GM21619 (cell line): ENCODE results near the gene STPG2.

Experiments used
- ATAC-seq: cut with Tn5 transposase; IDR thresholded peaks from one replicate; pipeline ENCODE4 v1.9.1; 2021; ENCODE audit not compliant: unreplicated experiment

Gene STPG2

DNA sequence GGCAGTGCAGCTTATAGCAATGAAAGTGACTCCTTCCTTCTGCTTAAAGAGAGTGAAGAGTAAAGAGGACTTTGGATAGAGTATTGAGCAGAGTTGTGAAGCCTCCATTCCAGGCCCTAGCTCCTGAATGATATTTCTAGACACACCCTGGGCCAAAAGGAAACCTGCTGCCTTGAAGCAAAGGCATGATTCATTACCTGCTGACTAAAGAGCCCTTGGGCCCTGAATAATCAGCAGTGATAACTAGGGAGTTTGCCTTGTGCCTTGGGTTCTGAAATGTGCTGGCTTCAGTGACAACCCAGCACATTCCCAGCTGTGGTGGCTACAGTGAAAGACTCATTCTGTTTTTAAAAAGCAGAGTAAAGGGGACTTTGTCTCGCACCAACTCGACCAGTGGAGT is 49.2 kb downstream of the STPG2 start:
- no peak for ATAC-seq

DNA sequence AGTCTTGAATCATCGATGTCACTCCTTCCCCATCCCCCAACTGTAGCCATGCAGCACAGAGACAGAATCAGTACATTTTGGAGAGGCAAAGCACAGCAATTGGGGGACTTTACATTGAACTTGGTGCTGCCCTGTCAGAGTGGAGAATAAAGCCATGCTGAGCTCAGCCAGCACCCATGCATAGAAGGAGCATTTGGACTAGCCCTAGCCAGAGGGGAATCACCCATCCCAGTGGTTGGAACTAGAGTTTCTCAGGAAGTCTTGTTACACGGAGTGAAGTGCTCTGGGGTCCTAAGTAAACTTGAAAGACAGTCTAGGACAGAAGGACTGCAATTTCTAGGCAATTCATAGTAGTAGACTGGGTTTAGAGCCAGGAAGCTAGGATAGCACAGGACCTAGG is 49.6 kb downstream of the STPG2 start:
- no peak for ATAC-seq

DNA sequence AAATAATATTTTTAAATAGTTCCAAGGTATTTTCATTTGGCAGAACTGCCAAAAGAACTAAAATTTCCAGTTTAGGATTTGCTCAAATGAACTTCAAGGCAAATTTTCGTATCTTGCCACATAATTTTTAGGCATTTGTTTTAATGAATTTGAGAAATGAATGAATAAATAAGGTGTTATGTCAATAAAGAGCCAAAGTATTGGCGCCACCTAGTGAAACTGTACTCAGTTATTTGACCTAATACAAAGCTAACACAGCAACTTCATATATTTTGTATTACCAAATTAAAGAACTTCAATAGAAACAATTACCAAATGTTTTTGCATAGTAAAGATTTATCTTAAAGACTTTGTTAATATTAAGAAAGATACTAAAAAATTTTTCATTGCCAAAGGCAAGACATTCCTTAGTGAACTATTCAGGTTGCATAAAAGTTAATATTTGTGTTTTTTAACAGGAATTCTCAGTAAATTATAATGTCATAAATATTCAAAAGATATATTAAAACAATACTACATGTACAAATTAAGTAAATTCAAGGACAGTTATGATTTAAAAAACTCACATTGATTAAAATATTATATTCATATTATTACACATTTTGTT is 50.3 kb downstream of the STPG2 start:
- ATAC-seq, result no peak

DNA sequence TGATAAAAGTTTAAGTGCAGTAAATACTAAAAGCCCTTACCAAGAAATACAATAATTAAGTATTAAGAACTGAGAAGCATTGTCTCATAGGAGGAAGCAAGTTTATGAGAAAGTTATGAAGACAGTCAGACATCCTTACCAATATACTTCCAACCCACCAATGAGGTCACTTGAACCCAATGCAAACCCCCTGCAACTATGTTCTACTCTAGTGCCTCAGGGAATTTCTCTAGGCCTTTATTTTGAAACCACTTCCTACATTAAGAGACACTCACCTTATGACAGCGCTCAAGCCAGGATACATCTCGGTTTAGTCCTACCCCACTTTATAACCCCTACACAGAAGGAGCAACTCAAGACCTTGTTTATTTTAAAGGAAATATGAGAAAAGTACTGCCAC is 61.3 kb downstream of the STPG2 start:
- ATAC-seq, result no peak

DNA sequence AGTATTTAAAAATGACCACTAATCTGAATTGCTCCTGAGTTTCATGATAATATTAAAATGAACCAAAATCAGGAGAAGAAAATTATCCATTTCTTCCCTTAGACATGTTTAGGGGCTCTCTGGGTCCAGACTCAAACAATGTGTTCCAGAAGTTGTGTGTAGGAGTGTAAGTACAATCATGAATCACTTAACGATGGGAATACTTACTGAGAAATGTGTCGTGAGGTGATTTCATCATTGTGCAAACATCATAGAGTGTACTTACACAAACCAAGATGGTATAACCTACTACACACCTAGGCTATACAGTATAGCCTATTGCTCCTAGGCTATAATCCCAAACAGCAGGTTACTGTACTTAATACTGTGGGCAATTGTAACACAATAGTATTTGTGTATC is 74.8 kb downstream of the STPG2 start:
- no peak for ATAC-seq

DNA sequence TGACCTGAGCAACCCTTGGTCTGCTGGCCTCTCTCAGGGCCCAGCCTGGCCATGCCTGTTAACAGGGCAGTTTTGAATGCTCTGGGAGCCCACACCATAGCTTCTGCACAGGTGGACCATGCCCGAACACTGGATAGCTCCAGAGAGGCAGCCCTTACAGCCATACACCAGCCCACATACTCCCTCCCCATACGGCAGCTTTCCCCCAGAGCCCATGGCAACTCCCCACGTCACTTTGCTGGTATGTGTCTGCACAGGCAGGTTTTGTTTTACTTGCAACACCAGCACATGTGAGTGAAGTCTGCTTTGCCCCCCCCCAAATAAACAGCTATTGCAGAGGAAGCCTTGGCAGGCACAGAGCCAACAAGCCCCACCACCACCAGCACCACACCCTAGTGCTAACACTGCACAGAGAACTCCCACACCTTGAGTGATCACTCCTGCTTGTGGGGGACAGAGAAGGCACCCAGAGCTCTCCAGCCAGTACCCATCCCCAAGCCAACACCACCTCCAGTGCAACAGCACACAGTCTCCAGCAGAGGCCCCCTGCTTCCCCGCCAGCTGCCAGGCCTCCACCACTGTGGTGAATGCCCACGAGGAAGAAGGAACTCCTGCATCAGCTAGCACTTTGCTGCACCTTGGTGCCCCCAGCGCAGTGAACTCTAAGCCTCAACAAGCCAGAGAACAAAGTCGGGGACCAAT is 87.3 kb downstream of the STPG2 start:
- no peak for ATAC-seq

DNA sequence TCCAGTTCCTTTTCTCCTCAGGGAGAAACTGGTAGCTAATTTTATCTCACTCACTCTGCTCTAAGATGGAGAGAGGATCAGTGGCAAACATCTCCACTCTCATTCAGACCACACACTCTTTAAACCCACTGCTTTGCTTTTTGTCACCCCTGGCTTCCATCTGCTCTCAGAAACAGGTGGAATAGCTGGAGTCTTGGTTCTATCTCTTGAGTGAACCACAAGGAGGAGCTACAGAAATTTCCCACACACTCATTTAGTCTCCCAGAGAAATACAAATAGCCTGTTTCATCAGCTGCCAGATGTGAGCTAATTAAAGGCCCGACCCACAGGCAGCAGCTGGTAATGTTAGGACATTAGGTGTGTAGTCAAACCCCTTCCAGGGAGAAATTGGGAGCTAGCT is 96.6 kb downstream of the STPG2 start:
- ATAC-seq, result no peak

DNA sequence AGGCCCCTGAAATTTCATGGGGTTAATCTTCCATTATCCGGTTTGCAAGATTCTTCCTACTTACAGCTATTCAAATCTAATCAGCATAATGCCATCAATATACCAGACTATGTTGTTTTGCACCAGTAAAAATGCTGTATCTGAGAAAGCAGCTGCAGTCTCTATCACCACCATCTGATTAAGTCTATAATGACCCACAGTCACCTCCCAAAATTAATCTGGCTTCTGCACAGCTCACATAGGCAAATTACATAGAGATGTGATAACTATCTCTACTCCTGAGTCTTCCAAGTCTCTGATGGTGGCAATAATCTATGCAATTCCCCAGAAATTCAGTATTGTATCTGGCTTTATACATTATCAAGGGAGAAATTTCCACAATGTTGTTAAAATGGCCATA is 113.2 kb downstream of the STPG2 start:
- no peak for ATAC-seq

DNA sequence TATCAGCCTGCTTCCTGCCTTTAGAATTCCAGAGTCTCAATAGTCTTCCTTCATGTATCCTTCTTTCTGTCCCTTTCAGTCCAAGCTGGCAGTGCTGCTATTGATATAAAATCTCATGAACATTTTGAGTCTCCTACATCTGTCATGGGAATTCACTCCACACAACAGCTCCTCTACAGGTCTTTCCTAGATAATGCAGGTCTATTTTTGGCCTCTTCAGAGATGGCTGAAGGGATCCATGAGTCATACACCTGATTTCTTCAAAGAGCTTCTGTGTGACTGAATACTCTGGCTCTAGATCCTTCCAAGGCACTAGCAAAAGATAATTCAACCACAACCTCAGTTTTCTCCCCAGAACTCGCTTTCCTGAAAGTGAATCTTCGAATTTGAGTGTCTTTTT is 115.4 kb downstream of the STPG2 start:
- ATAC-seq, result no peak

DNA sequence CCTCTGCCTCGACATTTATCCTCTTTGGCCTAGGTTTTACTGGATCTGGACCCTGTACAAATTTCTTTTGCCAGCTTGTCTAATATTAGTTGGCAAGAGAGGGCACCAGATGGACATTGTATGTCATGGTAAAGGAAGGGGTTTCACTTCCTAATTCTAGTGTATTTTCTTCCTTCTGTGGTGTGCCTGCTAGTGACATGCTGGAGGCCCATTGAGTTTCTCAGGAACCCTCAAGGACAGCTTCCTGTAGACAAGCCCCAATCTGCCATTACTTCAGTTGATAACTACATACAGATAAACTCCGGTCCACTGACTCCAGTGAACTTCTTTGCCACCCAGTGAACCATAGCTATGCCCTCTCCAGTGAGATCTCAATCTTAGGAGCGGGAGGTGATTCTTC is 116.9 kb downstream of the STPG2 start:
- no peak for ATAC-seq

DNA sequence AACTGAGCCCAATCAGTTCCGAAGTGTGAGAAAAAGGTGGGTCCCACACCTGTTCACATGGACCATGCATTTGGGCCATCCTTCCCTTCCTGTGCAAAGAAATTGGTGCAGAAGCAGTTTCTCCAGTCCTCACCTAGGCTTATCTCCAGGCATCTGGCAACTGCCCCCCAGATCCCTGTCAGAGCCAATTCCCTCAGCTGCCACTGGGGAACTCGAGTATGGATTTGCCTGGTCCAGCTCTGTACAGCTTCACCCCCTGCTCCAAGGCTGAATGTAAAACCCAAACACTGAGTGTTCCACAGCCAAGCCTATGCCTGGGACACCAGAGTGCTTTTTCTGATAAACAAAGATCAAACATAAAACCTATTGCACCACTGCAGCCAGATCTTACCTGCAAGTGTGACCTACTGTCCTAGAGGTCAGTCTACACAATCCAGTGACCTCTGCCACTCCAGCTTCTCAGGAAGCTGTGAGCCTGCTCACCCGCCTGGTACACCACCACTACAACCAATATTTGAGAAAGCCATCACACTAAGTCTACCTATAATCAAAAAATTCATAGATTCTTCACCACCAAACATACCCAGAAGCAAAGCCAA is 136.4 kb downstream of the STPG2 start:
- ATAC-seq, result no peak

DNA sequence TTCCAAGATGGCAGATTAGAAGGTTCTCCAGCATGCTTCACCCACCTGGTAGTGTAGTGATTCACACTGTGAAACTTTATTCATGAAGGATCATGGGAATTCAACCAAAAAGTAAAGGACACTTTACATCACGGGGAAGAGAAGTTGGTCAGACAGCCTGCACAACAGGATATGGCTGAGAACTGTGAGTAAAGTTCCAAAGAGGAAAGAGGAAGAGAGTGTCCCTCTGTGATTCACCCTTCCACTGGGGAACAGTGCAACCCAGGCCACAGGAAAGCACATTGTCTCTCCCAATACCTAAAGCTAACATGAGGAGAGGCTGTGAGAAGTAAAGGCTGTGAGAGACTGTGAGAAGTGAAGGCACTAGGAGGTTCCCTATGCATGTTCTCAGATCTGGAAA is 137.2 kb downstream of the STPG2 start:
- no peak for ATAC-seq

DNA sequence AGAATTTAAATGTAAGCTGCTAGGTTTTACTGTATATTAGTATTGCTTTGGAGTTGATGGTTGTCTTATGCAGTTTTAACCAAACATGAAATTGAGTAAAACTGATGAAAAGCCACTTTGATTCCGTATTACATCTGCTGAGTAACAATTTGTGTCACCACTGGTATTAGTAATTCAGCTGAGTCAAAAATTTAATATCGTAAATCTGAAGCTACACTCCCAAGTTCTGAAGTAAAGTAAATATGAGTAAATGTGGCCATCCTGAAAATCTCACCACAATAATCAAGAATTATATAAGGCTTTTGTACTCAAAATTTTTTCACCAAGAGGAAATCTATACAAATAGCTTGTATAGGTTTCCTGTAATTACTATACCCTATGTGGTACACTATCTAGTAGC is 142.3 kb downstream of the STPG2 start:
- no peak for ATAC-seq

DNA sequence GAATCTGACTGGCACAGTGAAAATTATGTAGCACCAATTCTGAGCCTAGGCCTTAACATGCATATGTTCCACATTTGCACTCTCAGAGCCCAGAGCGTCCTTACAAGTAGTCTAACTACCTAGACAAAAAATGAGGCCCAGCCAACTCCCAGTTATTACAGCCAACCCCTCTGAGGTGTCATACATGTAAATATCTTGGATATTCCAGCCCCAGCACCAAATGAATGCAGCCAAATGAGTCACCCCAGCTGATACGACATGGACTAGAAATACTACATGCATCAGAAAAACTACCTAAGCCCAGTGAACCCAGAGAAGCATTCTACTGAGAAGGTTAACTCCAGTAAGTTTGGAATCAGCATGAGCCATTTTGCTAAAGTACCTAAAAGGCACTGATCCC is 145.1 kb downstream of the STPG2 start:
- no peak for ATAC-seq

DNA sequence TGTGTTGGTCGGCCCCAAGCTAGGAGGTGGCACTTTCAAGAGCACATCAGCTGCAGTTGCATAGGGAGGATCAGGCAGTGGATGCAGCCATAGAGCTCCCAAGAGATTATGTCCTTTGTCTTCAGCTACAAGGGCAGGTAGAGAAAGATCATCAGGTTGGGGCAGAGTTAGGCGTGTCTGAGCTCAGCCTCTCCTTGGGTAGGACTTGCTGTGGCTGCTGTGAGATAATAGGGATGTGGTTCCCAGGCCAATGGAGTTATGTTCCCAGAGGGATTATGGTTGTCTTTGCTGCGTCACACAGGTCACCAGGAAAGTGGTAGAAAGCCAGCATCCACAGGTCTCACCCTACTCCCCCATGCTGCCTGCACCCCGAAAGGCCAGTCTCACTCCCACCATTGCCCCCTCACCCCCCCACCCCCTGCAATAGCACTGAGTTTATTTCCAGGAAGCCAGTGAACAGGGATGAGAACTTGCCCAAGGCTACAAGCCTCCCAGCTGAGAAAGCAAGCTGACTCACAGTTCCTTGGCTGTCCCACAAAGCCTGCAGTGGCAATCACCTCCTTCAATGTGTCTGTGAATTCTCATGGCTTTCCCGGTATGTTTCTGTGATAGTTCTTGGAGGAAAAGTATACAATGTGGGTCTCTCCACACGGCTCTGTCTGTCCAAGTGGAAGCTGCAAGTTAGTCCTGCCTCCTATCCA is 148.4 kb downstream of the STPG2 start:
- no peak for ATAC-seq

DNA sequence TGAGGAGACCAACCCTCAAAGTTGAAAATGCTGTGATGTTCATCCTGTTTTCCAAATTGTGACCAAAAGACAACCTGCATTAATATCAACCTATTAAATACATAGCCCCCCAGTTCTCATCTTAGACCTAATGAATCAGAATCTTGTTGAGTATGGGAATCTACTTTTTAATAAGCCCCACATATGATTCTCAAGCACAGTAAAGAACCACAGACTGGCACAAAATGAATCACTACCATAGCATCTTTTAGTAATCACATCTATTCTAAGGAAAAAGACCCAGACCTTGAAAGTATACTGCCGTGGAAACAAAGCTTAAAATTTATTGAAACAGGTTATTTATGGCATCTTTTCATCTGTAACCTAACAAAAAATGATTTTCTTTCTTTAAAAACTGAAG is 152.9 kb downstream of the STPG2 start:
- ATAC-seq, result no peak

DNA sequence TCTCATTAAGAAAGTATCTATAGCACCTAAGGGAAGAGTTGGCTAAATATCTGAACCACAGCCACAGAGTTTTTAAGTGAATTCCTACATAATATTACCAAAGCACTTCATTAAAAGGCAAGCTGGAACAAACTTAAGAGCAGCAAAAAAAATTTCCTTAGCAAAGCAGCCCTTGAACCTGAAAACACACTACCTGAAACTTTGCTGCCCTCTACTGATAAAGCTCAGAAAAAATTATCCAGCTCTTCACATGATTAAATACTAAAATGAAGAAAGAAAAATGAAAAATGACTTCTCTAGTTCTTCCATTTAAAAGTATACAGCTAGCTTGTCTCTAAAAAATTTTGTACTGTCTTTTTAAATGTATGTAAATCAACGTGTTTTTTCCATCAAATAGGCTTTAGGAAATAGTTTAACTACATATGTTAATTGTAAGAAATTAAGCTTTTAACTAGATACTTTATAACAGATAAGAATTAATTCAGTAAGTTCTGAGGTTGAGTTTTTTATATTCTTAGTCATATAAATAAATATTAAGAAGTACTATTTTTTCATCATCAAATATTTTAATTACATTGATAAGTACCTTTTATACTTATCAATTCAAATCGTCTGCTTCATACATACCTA is 156.1 kb downstream of the STPG2 start:
- no peak for ATAC-seq

DNA sequence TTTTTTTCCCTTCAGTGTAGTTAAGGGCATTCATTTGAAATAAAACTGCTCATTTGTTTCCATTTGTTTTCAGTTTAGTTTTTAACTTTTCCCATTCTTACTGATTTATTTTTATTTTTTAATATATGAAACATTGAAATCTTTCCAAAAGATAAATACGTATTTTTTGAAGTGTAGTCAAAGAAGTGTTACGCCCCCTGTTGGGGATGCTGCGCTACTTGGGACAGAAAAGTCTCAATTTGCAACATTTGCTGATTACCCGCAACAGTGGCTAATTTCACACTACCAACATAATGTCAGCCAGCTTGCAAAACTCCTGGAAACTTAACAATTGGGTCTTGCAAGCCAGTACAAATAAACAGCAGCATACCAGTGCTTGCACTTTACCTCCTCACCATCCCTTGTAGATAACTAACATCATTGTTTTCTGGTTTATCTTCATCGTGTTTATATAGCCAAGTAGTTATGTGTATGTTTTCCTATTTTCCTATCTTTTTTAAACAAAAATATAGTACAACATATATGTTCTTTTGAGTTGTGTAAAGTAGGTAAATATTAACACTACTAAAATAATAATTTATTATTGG is 158.6 kb downstream of the STPG2 start:
- ATAC-seq, result no peak

DNA sequence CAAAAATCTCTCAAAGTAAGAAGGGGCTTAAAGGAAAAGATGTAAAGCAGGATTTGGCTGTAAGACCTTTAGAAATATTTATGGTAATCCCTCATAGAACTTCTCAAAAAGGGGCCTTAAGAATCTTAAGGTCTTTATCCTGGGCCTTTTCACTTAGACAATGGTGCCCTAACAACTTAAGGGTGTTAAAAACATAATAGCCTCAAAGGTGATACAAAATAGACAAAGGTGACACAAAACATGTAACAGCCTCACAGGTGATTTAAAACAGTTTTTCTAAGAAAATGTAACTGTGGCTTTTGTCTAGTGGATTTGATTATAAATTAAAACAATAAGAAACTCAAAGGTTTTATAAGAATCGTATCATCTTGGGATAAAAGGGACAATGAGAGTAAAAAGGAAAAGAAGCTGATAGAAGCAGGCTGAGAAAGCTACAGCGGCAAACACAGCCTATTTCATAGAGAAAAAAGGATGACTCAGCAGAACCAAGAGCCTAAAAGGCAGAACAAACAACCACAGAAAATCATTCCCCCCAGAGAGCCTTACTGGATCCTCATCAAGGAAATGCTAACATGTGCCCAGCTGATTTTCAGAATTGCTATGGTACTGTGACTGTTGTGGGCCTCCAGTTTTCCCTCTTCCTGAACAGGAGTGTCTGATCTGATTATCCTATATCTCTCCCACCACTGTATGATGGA is 164.3 kb downstream of the STPG2 start:
- ATAC-seq, result no peak

DNA sequence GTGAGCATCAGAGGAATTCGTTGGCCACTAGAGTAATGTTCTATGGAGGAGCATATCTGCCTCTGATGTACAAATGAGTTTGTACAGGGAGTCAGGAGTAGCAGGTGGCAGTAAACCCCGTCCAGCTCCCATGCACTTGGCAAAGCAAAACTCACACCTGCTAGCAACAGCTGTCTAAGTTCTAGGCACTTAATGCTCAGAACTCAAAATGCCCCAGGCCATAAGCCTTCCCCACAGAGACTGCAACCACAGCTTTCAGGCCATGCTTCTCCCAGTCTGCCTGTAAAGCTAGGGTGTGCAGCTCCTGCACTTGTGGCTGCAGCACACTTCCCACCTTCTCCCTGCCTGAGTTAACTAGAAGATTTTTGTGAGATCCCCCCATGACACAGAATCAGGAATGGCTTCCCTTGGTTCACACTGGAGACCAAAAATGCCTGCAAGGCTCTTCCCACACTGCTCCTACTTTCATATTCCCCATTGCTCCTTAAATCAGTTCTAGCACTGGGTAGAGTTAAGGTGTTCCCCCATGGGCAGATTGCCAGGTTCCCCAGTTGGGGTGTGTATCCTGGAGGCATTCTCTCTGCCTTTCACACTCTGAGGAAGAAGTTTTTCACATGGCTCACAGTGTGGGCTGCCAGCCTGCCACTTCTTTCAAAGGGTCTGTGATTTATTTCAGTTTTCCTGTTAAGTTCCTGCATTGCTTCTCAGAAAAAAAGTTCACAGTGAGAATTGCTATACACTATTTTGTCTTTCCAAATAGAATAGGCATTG is 189.9 kb downstream of the STPG2 start:
- ATAC-seq, result no peak
